GM19099 (cell line): ENCODE measurements around the gene ERRFI1.

ENCODE experiments used
- POLR2A ChIP-seq: IDR thresholded peaks from 3 replicates; pipeline ENCODE4 v1.6.1; 2011; ENCODE audit warnings: low read depth; ENCODE audit not compliant: insufficient read length; ENCODE audit errors: extremely low read depth

Gene ERRFI1

GRCh38 chr1:8023287-8023994 is 2.7 kb downstream of the ERRFI1 start:
- no peak for TF ChIP-seq POLR2A

- no peak for TF ChIP-seq POLR2A
Measured at GRCh38 chr1:8022395-8023286, 3.5 kb downstream of the ERRFI1 start.

- no peak for TF ChIP-seq POLR2A
Measured at GRCh38 chr1:8021676-8022266, 4.3 kb downstream of the ERRFI1 start.

- TF ChIP-seq POLR2A, result no peak
Measured at GRCh38 chr1:8020032-8020431, 6.1 kb downstream of the ERRFI1 start.

GRCh38 chr1:8019229-8019620 is 6.9 kb downstream of the ERRFI1 start:
- no peak for TF ChIP-seq POLR2A

GRCh38 chr1:8018492-8019228 is 7.4 kb downstream of the ERRFI1 start:
- no peak for TF ChIP-seq POLR2A

GRCh38 chr1:8017495-8018197 is 8.5 kb downstream of the ERRFI1 start:
- TF ChIP-seq POLR2A, result no peak

- no peak for TF ChIP-seq POLR2A
Measured at GRCh38 chr1:8016895-8017241, 9.2 kb downstream of the ERRFI1 start.

- no peak for TF ChIP-seq POLR2A
Measured at GRCh38 chr1:8016210-8016894, 9.8 kb downstream of the ERRFI1 start.

- no peak for TF ChIP-seq POLR2A
Measured at GRCh38 chr1:8015809-8016165, 10.3 kb downstream of the ERRFI1 start.

GRCh38 chr1:8015036-8015808 is 10.9 kb downstream of the ERRFI1 start:
- TF ChIP-seq POLR2A, result no peak

GRCh38 chr1:8014381-8014988 is 11.6 kb downstream of the ERRFI1 start:
- no peak for TF ChIP-seq POLR2A

- TF ChIP-seq POLR2A, result no peak
Measured at GRCh38 chr1:8013800-8014199, 12.3 kb downstream of the ERRFI1 start.
